ENCODE results near the gene CHMP5.
A peak's percentile ranks its signal among the peaks of the same experiment; 100 is the strongest.

Gene CHMP5

DNA sequence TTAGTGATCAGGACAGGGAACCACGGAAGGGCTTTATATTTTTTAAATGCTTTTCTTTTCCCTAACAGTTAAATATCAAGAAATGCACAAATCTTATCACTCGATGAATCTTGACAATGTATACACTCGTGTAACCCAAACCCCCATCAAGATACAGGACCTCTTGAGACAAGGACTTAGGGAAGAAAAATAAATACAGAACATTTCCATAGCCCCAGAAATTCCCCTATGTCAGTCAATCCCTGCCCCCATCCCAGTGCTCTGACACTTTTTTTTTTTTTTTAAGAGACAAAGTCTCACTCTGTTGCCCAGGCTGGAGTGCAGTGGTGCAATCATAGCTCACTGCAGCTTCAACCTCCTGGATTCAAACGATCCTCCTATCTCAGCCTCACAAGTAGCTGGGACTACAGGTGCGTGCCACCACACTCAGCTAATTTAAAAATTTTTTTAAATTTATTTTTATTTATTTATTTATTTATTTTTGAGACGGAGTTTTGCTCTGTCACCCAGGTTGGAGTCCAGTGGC lies 22.2 kb upstream of the CHMP5 start:
- DNase-seq (ENCODE audit: low read depth in 2 of 3, low spot score in 2 of 3) = no peak

GRCh38 chr9:33244137-33244784 lies 20.6 kb upstream of the CHMP5 start:
- no peak for DNase-seq (ENCODE audit: low read depth in 2 of 3, low spot score in 2 of 3)

GRCh38 chr9:33245341-33245740 lies 19.5 kb upstream of the CHMP5 start:
- no peak for DNase-seq (ENCODE audit: low read depth in 2 of 3, low spot score in 2 of 3)

DNA sequence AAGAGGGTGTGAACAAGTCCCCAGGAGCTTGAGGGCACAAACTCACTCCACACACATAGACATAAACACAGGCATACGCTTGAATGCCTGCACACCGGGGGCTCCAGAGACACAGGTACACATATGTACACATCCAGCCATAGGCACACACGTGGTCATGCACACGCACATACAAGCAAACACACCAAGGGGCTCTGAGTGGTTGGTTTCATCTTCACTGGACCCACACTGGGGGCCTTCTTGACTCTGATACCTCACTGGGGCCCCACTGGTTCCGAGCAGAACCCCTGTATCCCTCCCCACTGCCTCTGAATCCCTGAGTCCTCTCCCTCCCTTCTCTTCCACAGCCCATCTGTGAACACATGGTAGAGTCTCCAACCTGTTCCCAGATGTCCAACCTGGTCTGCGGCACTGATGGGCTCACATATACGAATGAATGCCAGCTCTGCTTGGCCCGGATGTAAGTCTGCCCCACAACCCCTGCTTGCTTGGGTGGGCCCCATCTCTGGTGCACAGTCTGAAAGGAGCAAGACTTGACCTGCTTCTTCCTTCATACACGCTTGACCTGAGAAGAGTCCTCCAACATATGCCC lies 18.5 kb upstream of the CHMP5 start:
- no peak for DNase-seq (ENCODE audit: low read depth in 2 of 3, low spot score in 2 of 3)

- DNase-seq (ENCODE audit: low read depth in 2 of 3, low spot score in 2 of 3) = no peak
These were observed 16.2 kb upstream of the CHMP5 start for GRCh38 chr9:33248606-33249005.

DNA sequence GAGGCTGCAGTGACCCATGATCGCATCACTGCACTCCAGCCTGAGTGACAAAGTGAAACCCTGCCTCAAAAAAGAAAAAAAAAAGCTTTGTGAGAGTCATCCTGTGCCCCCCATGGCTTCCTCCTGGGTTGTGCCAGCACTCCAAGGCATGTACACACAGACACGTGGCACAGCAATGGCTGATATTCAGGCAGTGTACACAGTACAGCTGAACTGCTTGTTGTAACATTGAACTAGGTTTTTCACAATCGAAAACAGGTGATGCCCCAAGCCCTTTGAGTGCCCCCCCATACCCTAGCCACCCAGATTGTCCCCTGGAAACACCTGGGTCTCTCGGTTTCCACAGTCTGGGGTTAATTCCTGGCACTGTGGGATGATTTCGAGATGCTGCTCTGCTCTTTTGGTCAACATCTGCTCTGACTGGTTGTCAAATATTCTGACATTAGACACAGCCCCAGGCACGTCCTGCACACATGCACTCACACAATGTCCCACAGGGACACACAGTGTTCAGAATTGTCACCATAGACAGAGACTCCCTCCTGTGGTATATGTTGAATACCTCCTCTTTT lies 15.7 kb upstream of the CHMP5 start:
- DNase-seq (ENCODE audit: low read depth in 2 of 3, low spot score in 2 of 3) = no peak

GRCh38 chr9:33249983-33250382 lies 14.9 kb upstream of the CHMP5 start:
- DNase-seq (ENCODE audit: low read depth in 2 of 3, low spot score in 2 of 3) = no peak

DNA sequence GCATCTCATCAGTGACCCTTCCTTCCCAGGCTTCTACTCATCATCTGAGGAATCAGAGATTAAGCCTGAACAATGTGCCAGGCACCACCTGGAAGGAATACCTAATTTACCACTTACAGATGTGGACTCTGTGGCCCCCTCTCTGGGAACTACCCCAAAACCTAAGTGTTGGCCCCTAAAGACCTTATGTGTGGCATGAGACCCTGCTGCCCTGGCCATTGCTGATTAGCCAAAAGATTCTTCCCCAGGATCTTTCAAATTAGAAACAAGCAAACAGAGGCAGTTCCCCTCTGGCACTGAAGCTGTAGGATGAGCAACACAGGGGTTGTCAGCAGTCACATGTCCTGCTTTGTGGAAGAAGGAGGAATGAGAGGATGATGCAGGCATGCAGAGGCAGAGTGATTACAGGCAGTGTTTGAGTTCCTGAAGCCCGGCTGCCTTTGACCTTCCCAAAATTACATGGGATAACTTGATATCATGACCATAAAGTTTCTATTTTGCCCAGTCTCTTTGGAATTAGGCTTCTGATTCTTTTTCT lies 14.3 kb upstream of the CHMP5 start:
- no peak for DNase-seq (ENCODE audit: low read depth in 2 of 3, low spot score in 2 of 3)

- no peak for DNase-seq (ENCODE audit: low read depth in 2 of 3, low spot score in 2 of 3)
These were observed 10.6 kb upstream of the CHMP5 start for GRCh38 chr9:33254211-33254610.

DNA sequence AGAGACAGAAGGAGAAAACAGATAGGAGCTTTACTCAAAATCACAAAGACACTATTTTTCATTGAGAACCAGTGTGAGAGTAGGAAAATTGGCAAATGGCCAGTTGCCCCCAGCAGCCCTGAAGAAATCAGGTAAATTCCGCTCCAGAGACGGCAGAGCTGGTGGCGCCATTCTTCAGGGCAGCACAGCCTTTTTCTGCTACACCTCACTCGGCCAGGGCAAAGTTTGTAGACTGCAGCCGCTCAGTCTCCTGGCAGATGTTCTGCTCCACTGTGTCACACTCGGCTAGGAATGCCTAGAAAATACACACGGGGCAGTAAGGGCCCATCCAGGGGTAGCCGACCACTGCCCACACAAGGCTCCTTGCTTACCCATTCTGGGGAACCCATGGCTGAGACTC lies 9.8 kb upstream of the CHMP5 start:
- DNase-seq (ENCODE audit: low read depth in 2 of 3, low spot score in 2 of 3) = no peak

- no peak for DNase-seq (ENCODE audit: low read depth in 2 of 3, low spot score in 2 of 3)
These were observed 9.4 kb upstream of the CHMP5 start for GRCh38 chr9:33255471-33255870.

DNA sequence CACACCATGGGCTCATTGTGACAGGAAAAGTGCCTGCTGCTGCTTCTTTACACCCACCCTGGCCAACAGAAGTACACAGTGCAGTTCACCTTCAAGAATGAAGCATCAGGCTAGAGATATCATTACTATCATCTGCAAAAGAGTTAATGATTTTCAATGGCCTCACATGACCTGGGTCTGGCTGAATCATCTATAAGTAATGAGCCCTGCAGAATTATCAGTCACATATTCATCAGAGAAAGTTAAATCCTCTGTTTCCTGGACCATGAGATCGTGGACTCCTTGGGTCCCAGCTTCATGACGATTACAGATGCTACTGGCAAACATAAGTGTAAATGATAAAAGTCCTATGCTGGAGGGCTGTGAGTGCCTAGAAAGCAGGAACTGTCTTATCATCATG lies 8.6 kb upstream of the CHMP5 start:
- DNase-seq (ENCODE audit: low read depth in 2 of 3, low spot score in 2 of 3) = no peak

GRCh38 chr9:33257276-33257675 lies 7.6 kb upstream of the CHMP5 start:
- DNase-seq (ENCODE audit: low read depth in 2 of 3, low spot score in 2 of 3) = no peak

GRCh38 chr9:33260372-33260771 lies 4.5 kb upstream of the CHMP5 start:
- no peak for DNase-seq (ENCODE audit: low read depth in 2 of 3, low spot score in 2 of 3)

DNA sequence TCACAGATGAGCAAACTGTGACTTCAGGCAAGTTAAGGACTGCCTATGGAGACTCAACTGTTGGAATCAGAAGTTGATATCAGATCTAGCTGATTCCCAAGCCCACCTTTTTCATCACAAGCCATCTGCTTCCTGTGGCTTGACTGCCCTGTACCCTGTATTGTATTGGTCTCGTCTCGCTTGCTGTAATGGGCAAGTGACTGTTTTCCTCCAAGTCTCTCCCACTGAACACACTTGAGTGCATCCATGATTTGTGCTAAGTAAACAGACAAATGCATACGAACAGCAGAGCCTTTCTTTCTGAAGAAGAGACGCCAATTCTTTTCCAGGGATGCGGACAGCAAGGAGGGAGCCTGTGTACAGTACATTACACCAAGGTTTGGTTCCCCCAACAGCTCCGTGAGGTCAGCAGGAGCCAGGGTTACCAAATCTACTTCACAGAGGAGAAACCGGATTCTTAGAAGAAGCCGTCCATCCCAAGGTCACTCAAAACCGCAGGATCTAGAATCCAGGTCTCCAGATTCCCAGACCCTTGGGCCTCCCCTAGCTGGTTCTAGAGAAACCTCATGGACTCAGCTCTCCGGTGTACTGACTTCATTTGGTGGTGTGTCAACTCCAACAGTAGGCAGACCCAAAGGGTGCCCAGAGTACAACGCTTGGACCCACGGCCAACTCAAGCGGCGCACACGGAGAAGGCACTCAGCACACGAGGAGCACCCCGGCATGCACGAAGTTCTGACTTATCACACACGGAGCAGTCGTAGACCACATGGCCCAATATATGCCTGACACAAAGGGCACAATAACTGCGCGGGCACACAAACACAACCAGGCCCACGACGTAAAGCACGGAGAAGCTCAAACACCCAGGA lies 1.5 kb upstream of the CHMP5 start:
- no peak for DNase-seq (ENCODE audit: low read depth in 2 of 3, low spot score in 2 of 3)

- DNase-seq (ENCODE audit: low read depth in 2 of 3, low spot score in 2 of 3) = peak in 2 of 3 experiments; percentile 26 to 31
These were observed 811 bp upstream of the CHMP5 start for GRCh38 chr9:33264003-33264472.

DNA sequence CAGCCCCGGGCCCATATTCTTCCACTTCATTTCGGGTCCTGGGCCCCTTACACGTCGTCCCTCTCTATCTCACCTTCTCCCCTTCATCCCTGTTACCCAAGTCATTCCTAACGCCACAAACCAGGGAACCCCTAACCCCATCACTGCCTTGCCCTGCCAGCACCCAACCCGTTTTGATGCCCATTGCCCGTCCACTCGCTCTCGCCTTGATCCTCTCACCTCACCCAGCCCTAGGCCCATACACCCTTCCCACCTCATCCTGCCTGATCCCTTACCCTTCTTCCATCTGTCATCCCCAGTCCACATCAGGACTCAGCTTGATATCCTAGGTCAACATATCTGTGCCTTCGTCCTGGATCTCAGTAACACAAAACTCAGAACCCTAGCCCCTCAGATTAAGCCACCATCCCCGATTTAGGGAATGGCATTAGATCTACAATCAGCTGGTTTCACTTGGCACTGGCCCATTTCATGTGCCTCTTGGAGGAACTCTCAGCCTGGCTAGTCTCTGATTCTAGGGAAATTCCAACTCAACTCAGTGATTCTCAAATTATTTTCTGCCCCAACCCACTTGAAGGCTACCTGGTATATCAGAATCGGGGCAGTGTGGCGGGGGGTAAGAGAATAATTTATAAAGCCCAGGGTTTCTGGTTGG lies 489 bp downstream of the CHMP5 start:
- no peak for DNase-seq (ENCODE audit: low read depth in 2 of 3, low spot score in 2 of 3)

GRCh38 chr9:33267151-33267767 lies 2.4 kb downstream of the CHMP5 start:
- DNase-seq (ENCODE audit: low read depth in 2 of 3, low spot score in 2 of 3) = no peak

DNA sequence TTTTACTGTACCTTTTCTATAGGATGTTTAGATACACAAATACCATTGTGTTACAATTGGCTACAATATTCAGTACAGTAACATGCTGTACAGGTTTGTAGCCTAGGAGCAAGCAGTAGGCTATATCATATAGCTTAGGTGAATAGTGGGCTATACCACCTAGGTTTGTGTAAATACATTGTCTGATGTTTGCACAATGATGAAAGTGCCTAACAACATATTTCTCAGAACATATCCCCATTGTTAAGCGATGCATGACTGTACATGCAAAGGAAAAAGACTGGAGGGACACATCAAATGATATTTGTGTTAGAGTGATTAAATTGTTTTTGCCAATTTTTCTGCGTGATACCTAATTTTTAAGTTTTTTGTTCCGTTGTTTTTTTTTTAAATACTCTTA lies 5.3 kb downstream of the CHMP5 start:
- DNase-seq (ENCODE audit: low read depth in 2 of 3, low spot score in 2 of 3) = no peak

GRCh38 chr9:33272061-33272460 lies 7.2 kb downstream of the CHMP5 start:
- DNase-seq (ENCODE audit: low read depth in 2 of 3, low spot score in 2 of 3) = no peak

Data from activated CD8-positive, alpha-beta memory T cell treated with anti-CD3 and anti-CD28 coated beads for 48 hours (primary cell).